HUDEP-2 (cell line): ENCODE results near the gene FGF2.

Experiments used
- DNase-seq, 76 experiments: peaks; one replicate each; lab custom pipeline; 2025; ENCODE audit not compliant: unreplicated experiment in 76 of 76; lab: John Stamatoyannopoulos, UW

The FGF2 gene

GRCh38 chr4:122884499-122884898 lies 57.9 kb downstream of the FGF2 start:
- no peak for DNase-seq

GRCh38 chr4:122889726-122890125 lies 63.1 kb downstream of the FGF2 start:
- DNase-seq = no peak

- DNase-seq = no peak
These were observed 63.6 kb downstream of the FGF2 start for GRCh38 chr4:122890147-122890795.

GRCh38 chr4:122894827-122895226 lies 68.2 kb downstream of the FGF2 start:
- no peak for DNase-seq

GRCh38 chr4:122895336-122895995 lies 68.8 kb downstream of the FGF2 start:
- DNase-seq = no peak

GRCh38 chr4:122896270-122896669 lies 69.6 kb downstream of the FGF2 start:
- DNase-seq = no peak

- DNase-seq = no peak
These were observed 71.9 kb downstream of the FGF2 start for GRCh38 chr4:122898370-122899150.

- no peak for DNase-seq
These were observed 73.1 kb downstream of the FGF2 start for GRCh38 chr4:122899682-122900081.

- no peak for DNase-seq
These were observed 73.7 kb downstream of the FGF2 start for GRCh38 chr4:122900314-122900713.

GRCh38 chr4:122901247-122902010 lies 74.8 kb downstream of the FGF2 start:
- no peak for DNase-seq

GRCh38 chr4:122903766-122904288 lies 77.2 kb downstream of the FGF2 start:
- DNase-seq = no peak

- peak in 2 of 76 experiments; percentile 3 to 12 for DNase-seq
These were observed 80.3 kb downstream of the FGF2 start for GRCh38 chr4:122906859-122907305.

GRCh38 chr4:122908223-122908622 lies 81.6 kb downstream of the FGF2 start:
- no peak for DNase-seq

- DNase-seq = no peak
These were observed 83.1 kb downstream of the FGF2 start for GRCh38 chr4:122909683-122910082.

GRCh38 chr4:122911588-122911987 lies 85.0 kb downstream of the FGF2 start:
- no peak for DNase-seq

- no peak for DNase-seq
These were observed 86.4 kb downstream of the FGF2 start for GRCh38 chr4:122912810-122913575.

GRCh38 chr4:122914292-122914904 lies 87.8 kb downstream of the FGF2 start:
- peak in 18 of 76 experiments; percentile 2 to 46 (median 21) for DNase-seq

GRCh38 chr4:122914938-122915337 lies 88.3 kb downstream of the FGF2 start:
- no peak for DNase-seq

GRCh38 chr4:122917731-122918130 lies 91.1 kb downstream of the FGF2 start:
- no peak for DNase-seq
